Breast epithelium (tissue), 4 donors: ENCODE data around the gene ACER1. TPM values are rescaled to one million over a fixed set of nuclear protein-coding genes. Genes with fewer than 3 reads are reported as not detected.
A peak's percentile ranks its signal among the peaks of the same experiment; 100 is the strongest.

Source experiments
- DNase-seq, 2 donors: peaks; one replicate each; pipeline ENCODE4 v3.0.0-alpha.2; 2019; ENCODE audit warnings: low spot score in 2 of 2
- H3K27ac ChIP-seq, 2 donors: fragments of 200-600 bp; sonication (generic) in 1 of 2; one replicate each; pipeline ENCODE4 v1.5.1; 2016 to 2019; ENCODE audit warnings: mild to moderate bottlenecking in 1 of 2
- H3K27me3 ChIP-seq, 2 donors: fragments of 200-600 bp; sonication (generic) in 1 of 2; one replicate each; pipeline versions ENCODE4 v1.5.1 to v1.6.0; 2017 to 2019; ENCODE audit warnings: control low read depth in 1 of 2, mild to moderate bottlenecking in 1 of 2
- H3K36me3 ChIP-seq: fragments of 200-600 bp; one replicate; pipeline ENCODE4 v1.5.1; 2019
- H3K4me1 ChIP-seq, 2 donors: fragments of 200-600 bp; sonication (generic); one replicate each; pipeline ENCODE4 v1.5.1; 2016 to 2019; ENCODE audit warnings: control low read depth in 1 of 2
- H3K4me3 ChIP-seq, 3 donors: fragments of 200-600 bp; sonication (generic); 1 replicate in 2 of 3; 2 replicates in 1 of 3; pipeline ENCODE4 v1.5.1; 2016 to 2019; ENCODE audit warnings: mild to moderate bottlenecking in 3 of 3, moderate library complexity in 2 of 3
- H3K9me3 ChIP-seq, 2 donors: fragments of 200-600 bp; sonication (generic) in 1 of 2; one replicate each; pipeline ENCODE4 v1.5.1; 2016 to 2019; ENCODE audit warnings: control low read depth in 1 of 2
- POLR2A ChIP-seq: fragments of 450-650 bp; IDR thresholded peaks from one replicate; pipeline ENCODE4 v1.6.1; 2016; ENCODE audit warnings: antibody characterized with exemption, mild to moderate bottlenecking, moderate library complexity
- POLR2AphosphoS5 ChIP-seq, 3 donors: sonication (generic); formaldehyde crosslinking; IDR thresholded peaks; one replicate each; pipeline ENCODE4 v1.6.1; 2017; ENCODE audit warnings: antibody characterized with exemption in 3 of 3
- intact Hi-C: fragments of 100-400 bp; cut with DNase I; formaldehyde crosslinking; loops from one replicate; pipeline ENCODE4 v1.15.1; 2023; ENCODE audit warnings: low total_unique reads
- total RNA-seq, 3 donors: library from RNA; depleted of rRNA; stranded (reverse); fragments of >200 nt; gene quantifications; one replicate each; pipeline ENCODE4 v1.1.0, GENCODE V29; 2016
- TF ChIP-seq, protein P1 (sequence below), 3 donors: fragments of 450-650 bp; IDR thresholded peaks; one replicate each; pipeline ENCODE4 v1.5.1; 2016 to 2017; ENCODE audit warnings: antibody characterized with exemption in 3 of 3, mild to moderate bottlenecking in 3 of 3, moderate library complexity in 3 of 3

ACER1 gene
- total RNA-seq, 3 donors from 2014 or later, result 0.33 TPM; not detected in 2

DNA sequence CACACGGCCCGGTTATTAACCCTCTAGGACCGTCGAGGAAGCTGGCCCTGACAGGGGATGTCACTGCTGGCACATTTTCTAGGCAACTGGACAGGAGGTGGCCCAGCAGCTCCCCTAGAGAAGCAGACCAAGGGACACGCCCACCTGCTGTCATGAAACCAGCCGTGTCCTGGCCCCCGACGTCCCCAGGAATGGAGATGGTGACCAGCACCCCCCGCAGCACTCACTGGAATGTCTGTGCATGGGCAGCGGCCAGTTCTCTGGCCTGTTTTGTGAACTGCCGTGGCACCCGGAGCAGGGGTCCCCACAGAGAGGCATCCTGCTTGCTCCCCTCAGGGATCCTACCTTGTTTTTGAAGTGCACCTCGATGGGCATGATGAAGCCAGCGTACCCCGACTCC lies 71.5 kb downstream of the ACER1 start:
- no peak for DNase-seq
- TF ChIP-seq POLR2AphosphoS5 (IDR thresholded peaks at IDR 0.05) (no peak), POLR2A (no peak)
- TF ChIP-seq, protein P1, sequence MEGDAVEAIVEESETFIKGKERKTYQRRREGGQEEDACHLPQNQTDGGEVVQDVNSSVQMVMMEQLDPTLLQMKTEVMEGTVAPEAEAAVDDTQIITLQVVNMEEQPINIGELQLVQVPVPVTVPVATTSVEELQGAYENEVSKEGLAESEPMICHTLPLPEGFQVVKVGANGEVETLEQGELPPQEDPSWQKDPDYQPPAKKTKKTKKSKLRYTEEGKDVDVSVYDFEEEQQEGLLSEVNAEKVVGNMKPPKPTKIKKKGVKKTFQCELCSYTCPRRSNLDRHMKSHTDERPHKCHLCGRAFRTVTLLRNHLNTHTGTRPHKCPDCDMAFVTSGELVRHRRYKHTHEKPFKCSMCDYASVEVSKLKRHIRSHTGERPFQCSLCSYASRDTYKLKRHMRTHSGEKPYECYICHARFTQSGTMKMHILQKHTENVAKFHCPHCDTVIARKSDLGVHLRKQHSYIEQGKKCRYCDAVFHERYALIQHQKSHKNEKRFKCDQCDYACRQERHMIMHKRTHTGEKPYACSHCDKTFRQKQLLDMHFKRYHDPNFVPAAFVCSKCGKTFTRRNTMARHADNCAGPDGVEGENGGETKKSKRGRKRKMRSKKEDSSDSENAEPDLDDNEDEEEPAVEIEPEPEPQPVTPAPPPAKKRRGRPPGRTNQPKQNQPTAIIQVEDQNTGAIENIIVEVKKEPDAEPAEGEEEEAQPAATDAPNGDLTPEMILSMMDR (IDR thresholded peaks at IDR 0.05), result no peak
- intact Hi-C loops, result loop anchor here (5.0 kb wide), 1 partner anchor 1065 kb away; no protein-coding TSS in a partner anchor
- Histone ChIP-seq H3K27ac (no peak overlapping the region), H3K4me3 (no peak overlapping the region), H3K36me3 (no peaks in the 10 kb centered on the region), H3K4me1 (no peaks in the 10 kb centered on the region), H3K9me3 (no peaks in the 10 kb centered on the region), H3K27me3 (no peaks in the 10 kb centered on the region)

DNA sequence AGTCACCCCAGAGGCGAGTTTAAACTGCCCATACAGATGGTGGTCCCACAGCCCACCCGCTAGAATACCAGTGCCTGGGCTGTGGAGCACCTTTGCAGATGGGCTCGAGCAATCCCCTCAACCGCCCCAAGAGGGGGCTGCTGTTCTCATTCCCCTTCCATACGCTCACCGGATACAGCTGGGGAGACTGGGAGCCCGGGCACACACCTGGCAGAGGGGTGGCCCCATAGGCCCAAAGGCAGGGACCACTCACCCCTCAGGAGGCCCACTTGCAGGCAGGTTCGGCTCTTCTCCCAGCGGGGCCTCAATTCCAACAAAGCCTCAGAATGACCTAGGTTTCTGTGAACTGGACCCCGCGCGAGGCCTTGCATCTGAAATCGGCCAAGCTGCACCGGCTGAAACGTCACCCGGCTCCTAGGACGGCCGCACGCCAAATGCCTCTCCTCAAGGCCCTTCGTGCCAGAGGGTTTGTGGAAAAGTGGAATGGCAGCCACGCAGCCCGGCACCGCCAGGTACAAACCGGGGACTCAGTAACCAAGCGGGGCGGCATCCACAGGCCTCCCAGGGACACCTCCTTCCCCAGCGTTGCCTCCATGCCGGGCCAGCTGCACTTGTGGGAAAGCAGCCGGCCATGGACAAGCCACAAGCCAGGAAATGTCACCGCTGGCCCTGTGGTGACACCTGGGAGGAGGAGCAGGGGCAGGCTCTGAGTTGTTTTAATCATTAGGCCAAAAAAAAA lies 72.3 kb downstream of the ACER1 start:
- no peaks in the 10 kb centered on the region for H3K4me1 ChIP-seq
- no peaks in the 10 kb centered on the region for H3K27me3 ChIP-seq
- DNase-seq, result no peak
- intact Hi-C loops, result loop anchor here (5.0 kb wide), 1 partner anchor 1064 kb away; no protein-coding TSS in a partner anchor
- no peaks in the 10 kb centered on the region for H3K36me3 ChIP-seq
- no peak overlapping the region for H3K4me3 ChIP-seq
- TF ChIP-seq POLR2A (no peak), POLR2AphosphoS5 (IDR thresholded peaks at IDR 0.05) (no peak)
- TF ChIP-seq, protein P1 (IDR thresholded peaks at IDR 0.05), result peak in 1 of 3 donors; percentile 19
- no peaks in the 10 kb centered on the region for H3K9me3 ChIP-seq
- H3K27ac ChIP-seq, result no peak overlapping the region

DNA sequence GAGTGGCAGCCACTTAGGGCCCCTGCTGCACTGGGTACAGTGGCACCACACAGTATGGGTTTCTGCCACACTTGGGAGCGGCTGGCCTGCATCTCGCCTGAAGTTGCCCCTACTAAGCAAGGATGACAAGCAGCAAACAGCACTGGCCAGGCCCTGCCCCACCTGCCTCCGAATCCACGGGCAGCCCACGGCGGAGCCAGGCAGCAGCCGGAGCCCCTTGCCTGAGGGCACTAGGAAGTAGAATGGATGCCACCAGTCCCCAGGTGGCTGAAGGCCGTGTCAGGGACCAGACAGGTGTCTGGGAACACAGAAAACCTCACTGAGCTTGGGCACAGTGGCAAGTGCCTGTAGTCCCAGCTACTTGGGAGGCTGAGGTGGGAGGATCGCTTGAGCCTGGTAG lies 73.0 kb downstream of the ACER1 start:
- intact Hi-C loops, result loop anchor here (5.0 kb wide), 1 partner anchor 1063 kb away; no protein-coding TSS in a partner anchor
- DNase-seq, result no peak
- Histone ChIP-seq H3K4me3 (no peak overlapping the region), H3K27me3 (no peaks in the 10 kb centered on the region), H3K9me3 (no peaks in the 10 kb centered on the region), H3K27ac (no peak overlapping the region), H3K36me3 (no peaks in the 10 kb centered on the region), H3K4me1 (no peaks in the 10 kb centered on the region)
- TF ChIP-seq POLR2AphosphoS5 (IDR thresholded peaks at IDR 0.05) (no peak), POLR2A (no peak)
- TF ChIP-seq, protein P1 (IDR thresholded peaks at IDR 0.05), result no peak

DNA sequence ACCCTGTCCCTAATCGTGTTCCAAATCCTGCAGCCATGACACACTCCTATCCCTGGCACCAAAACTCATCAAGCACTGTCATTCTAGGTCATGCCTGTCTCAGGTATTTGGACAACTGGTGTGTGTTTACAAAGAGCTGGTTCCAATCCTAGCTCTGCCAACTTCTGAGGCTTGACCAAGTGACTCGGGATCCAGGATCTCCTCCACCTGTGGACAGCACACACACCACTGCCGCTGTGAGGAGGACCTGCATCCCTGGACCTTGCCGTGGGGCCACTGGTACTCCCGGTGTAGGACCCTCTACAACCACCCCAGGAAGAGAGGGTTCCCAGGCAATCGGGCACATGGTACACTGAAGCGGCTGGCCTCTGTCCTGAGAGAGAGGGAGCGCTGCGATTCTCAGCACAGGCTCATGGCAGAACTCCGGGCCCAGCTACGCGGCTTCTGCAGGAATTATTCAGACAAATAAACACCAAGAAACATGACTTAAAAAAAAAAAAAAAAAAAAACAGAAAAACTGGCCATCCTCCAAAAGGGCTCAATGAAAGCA lies 74.0 kb downstream of the ACER1 start:
- no peak for TF ChIP-seq POLR2AphosphoS5 (IDR thresholded peaks at IDR 0.05)
- TF ChIP-seq, protein P1 (IDR thresholded peaks at IDR 0.05), result no peak
- TF ChIP-seq POLR2A, result no peak
- Histone ChIP-seq H3K27me3 (no peaks in the 10 kb centered on the region), H3K36me3 (no peaks in the 10 kb centered on the region), H3K4me3 (no peak overlapping the region), H3K4me1 (no peaks in the 10 kb centered on the region), H3K27ac (no peak overlapping the region), H3K9me3 (no peaks in the 10 kb centered on the region)
- intact Hi-C loops, result no loop called here
- no peak for DNase-seq

DNA sequence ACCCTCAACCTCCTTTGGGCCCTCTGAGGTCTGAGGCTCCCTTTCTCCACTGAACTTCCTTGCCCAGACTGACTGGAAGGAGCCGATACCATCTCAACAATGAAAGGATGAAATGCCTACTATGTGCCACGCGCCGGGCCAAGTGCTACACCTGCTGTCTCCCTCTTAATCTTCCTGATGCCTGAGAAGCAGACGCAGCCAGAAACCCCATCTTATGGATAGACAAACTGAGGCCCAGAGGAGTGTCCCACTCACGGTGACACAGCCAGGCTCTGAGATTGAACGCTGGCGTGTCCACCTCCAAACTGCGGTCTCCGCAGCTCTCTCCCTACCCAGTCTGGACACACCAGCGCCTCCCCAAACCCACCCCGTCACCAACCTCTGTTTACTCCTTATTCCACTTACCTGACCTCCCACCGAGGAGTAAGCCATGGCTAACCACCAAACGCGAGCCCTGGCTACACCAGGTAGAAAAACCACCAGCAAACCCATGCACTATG lies 74.5 kb downstream of the ACER1 start:
- H3K27me3 ChIP-seq, result no peaks in the 10 kb centered on the region
- no peaks in the 10 kb centered on the region for H3K36me3 ChIP-seq
- intact Hi-C loops, result loop anchor here (1.0 kb wide), 1 partner anchor 8 kb away; no protein-coding TSS in a partner anchor
- TF ChIP-seq POLR2AphosphoS5 (IDR thresholded peaks at IDR 0.05) (no peak), POLR2A (no peak)
- TF ChIP-seq, protein P1 (IDR thresholded peaks at IDR 0.05), result no peak
- H3K4me1 ChIP-seq, result no peaks in the 10 kb centered on the region
- no peak for DNase-seq
- no peak overlapping the region for H3K4me3 ChIP-seq
- no peak overlapping the region for H3K27ac ChIP-seq
- no peaks in the 10 kb centered on the region for H3K9me3 ChIP-seq
